Large intestine (tissue), 3 donors: ENCODE results near the gene TANGO2. TPM values are rescaled to one million over a fixed set of nuclear protein-coding genes. Genes with fewer than 3 reads are reported as not detected.

Source experiments
- DNase-seq, 2 donors: peaks; one replicate each; pipeline versions ENCODE4 v3.0.0 to v3.0.0-alpha.2; 2013
- H3K27ac ChIP-seq: one replicate; pipeline ENCODE4 v1.5.1; 2013; ENCODE audit warnings: low read length
- H3K27me3 ChIP-seq: 2 replicates; pipeline ENCODE4 v1.6.1; 2013; ENCODE audit warnings: low read length; ENCODE audit not compliant: control insufficient read depth, insufficient read depth
- H3K36me3 ChIP-seq: 2 replicates; pipeline ENCODE4 v1.6.1; 2013; ENCODE audit warnings: low read length; ENCODE audit not compliant: control insufficient read depth, insufficient read depth
- H3K4me1 ChIP-seq: one replicate; pipeline ENCODE4 v1.6.1; 2013; ENCODE audit warnings: low read length; ENCODE audit not compliant: control insufficient read depth, insufficient read depth
- H3K4me3 ChIP-seq: one replicate; pipeline ENCODE4 v1.5.1; 2013; ENCODE audit warnings: low read length
- H3K9me3 ChIP-seq: one replicate; pipeline ENCODE4 v1.6.1; 2013; ENCODE audit warnings: mild to moderate bottlenecking, low read depth, low read length, moderate library complexity; ENCODE audit not compliant: control insufficient read depth
- WGBS: methylation state at CpG from one replicate; pipeline ENCODE4 v1.1.5; 2013; ENCODE audit warnings: low lambda C conversion rate; ENCODE audit not compliant: insufficient coverage; 5-methylcytosine and 5-hydroxymethylcytosine counted together
- polyA plus RNA-seq: library from polyadenylated mRNA; unstranded; fragments of 120-200 nt; gene quantifications from one replicate; pipeline ENCODE4 v1.2.1, GENCODE V29; 2013

The TANGO2 gene
- polyA plus RNA-seq, 1 donor = 16.5 TPM

DNA sequence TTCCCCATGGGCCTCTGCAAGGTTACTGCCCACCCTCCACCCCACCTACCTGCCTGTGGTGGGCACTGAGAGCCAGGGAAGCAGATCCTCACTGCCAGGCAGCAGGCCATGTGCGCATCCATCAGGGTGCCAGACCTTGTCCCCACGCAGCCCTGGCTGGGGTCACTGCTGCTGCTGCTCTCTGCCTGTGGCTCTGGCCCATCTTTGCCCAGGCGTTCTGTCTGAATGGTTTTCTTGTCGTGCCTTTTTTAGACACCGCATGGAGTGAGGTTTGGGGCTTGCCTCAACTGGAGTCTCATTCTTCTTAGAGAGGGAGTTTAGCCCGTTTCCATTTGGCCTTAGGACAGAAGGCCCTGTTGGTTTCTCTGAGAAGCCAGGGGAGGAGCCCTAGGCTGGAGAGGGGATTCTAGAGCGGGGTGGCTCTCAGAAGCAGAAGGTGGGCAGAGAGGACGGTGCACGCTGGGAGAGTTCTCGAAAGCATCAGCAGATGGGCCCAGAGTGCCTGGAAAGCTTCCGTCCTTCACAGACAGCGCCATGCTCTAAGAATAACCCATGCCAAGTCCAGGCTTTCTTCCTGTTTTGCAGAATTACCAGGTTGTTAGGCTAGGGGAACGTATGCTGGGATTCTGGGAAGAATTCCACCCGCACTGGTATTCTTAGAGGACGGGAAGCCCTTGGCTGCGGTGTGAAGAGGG is 8.1 kb downstream of the TANGO2 start:
- no peaks in the 10 kb centered on the region for H3K27me3 ChIP-seq
- H3K27ac ChIP-seq = no peak overlapping the region
- WGBS = no CpG with 5 or more reads among the region's 16 CpGs
- no peaks in the 10 kb centered on the region for H3K9me3 ChIP-seq
- no peaks in the 10 kb centered on the region for H3K4me1 ChIP-seq
- DNase-seq = no peak
- no peak overlapping the region for H3K4me3 ChIP-seq
- H3K36me3 ChIP-seq = peaks cover 5% of the 10 kb centered on the region

DNA sequence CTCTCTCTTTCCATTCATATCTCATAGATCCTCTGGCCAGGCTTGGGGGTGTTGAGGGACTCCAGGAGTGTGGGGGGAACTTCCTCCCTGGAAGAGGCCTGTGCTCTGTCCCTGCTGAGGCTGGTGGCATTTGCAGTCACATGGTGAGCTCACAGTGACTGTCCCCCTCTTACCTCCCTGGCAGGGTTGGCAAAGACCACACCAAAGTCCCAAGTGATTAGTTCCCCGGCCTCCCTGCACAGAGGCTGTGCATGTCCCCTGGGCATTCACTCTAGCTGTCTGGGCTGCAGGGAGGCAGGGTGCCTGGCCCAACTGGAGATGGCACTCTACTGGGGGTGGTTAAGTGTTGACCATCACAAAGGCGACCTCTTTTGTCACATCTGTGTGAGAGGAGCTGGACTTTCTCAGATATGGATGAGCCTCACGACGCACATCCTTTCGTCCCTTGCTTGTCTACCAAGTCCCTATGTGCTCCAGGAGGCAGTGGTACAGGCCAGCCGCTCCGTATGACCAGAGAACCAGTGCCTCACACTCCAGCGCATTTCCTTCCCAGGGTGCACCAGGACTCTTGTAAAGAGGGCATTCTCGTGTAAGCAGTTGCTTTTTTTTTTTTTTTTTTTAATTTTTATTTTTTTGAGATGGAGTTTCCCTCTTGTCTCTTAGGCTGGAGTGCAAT is 8.8 kb downstream of the TANGO2 start:
- no peaks in the 10 kb centered on the region for H3K27me3 ChIP-seq
- H3K4me3 ChIP-seq = no peak overlapping the region
- H3K27ac ChIP-seq = no peak overlapping the region
- H3K36me3 ChIP-seq = peaks cover 5% of the 10 kb centered on the region
- no peaks in the 10 kb centered on the region for H3K4me1 ChIP-seq
- DNase-seq = no peak
- WGBS = no CpG with 5 or more reads among the region's 9 CpGs
- H3K9me3 ChIP-seq = no peaks in the 10 kb centered on the region

DNA sequence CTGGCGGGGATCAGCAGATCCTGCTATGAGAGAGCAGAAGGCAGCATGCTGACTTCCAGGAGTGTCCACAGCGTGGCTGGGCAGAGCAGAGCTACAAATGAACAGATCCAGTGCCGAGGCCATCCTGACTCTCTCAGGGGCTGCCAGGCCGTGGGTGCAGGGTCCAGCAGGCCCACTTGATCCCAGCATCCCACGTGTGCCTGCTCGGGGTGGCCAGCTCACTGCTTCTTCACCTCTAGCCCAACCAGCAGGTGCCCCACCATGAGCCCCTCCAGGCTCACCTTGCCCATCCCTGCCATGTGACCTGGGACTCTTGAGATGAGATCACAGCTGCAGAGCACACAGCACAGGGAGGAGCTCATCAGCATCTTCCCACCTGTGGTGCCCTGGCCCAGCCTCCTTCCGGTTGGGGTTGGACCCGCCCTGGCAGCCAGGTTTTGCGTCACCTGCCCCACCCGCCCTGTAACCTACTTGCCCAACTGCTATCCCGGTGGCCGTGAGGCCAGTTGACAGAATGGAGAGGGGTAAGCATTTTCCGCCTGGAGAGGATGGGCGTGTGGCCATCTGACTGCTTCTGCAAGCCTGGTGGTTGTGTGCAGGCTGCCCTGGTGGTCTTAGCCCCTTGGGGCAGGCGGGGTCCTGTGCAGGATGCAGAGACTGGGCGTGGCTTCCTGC is 11.0 kb downstream of the TANGO2 start:
- no peak overlapping the region for H3K27ac ChIP-seq
- no CpG with 5 or more reads among the region's 16 CpGs for WGBS
- no peak overlapping the region for H3K4me3 ChIP-seq
- no peaks in the 10 kb centered on the region for H3K27me3 ChIP-seq
- peaks cover 5% of the 10 kb centered on the region for H3K36me3 ChIP-seq
- no peaks in the 10 kb centered on the region for H3K4me1 ChIP-seq
- H3K9me3 ChIP-seq = no peaks in the 10 kb centered on the region
- DNase-seq = no peak

DNA sequence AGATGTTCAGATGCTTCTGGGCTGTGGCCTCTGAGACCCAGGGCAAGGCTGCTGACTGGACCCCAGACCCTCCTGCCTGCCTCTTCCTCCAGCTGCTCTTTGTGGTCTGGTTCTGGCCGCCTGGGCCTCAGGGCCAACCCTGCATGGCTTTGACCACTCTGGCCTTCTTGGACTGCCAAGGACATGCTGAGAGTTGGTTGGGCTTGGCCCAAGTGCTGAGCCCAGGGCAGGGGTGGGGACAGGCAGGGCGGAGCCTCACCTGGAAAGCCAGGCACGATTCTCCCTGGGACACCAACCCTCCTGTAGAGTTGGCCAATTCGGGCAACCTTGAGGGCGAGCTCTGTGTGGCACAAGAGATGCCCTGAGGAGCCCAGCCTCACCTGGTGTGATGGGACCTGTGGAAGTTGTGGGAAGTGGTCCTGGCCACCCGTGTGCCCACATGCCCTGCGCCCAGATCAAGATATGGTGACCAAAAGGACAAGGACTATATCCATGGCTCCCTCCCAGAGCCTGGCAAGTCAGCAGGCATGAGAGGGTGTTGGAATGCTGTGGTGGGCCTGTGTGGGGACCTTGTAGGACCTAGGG is 11.6 kb downstream of the TANGO2 start:
- no peak overlapping the region for H3K27ac ChIP-seq

DNA sequence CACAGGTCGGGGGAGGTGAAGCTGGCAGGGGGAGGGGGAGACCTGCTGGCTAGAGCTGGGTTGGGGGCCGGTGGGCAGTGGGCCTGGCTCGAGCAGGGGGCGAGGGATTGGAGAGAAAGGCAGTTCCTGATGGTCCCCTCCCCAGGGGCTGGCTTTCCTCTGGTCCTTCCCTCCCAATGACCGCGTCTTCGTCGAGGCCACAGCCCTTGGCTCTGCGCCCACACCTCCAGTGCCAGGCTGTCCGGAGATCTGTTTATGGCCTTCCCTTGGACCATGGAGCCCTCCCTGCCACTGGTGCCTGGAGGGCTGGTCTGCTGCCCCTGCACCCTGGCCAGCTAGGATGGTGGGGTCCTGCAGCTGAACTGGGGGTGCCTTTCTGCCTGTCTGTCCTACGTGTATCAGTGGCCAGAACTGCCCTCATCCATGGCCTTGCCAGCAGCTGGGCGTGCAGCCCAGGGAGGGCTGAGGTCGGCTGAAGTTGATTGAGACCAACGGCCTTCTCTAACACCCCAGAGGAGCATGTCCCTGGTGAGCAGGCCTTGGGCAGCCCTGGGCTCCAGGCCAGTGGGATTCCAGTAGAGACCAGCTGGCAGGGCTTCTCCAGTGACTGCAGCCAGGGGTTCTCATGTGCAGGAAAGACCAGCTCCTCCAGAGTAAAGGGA is 12.3 kb downstream of the TANGO2 start:
- Histone ChIP-seq H3K4me1 (no peaks in the 10 kb centered on the region), H3K27me3 (no peaks in the 10 kb centered on the region), H3K4me3 (no peak overlapping the region), H3K27ac (no peak overlapping the region), H3K36me3 (peaks cover 8% of the 10 kb centered on the region), H3K9me3 (no peaks in the 10 kb centered on the region)
- WGBS = no CpG with 5 or more reads among the region's 14 CpGs
- no peak for DNase-seq

More for the DNA sequence above, 11.6 kb downstream of the TANGO2 start:
- H3K36me3 ChIP-seq = peaks cover 7% of the 10 kb centered on the region
- no peak for DNase-seq
- H3K27me3 ChIP-seq = no peaks in the 10 kb centered on the region
- H3K9me3 ChIP-seq = no peaks in the 10 kb centered on the region
- no peaks in the 10 kb centered on the region for H3K4me1 ChIP-seq
- WGBS = no CpG with 5 or more reads among the region's 7 CpGs
- H3K4me3 ChIP-seq = no peak overlapping the region

DNA sequence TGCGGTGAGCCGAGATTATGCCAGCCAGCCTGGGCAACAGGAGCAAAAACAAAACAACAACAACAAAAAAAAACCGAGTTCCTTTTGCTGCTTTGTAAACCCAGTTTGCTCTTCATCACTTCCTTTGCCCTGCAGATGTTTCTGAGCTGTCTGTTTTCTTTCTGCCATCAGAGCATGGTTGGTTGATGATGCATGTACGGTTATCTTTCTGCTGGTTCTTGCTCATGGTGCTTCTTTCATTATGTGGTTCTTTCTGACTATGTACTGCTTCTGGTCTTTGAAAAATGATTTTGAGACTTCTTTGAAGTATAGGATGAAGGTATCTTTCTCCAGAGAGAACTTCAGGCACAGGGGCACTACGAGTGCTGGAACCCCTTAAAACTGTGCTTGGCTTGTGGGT is 13.2 kb downstream of the TANGO2 start:
- Histone ChIP-seq H3K36me3 (peaks cover 10% of the 10 kb centered on the region), H3K4me1 (no peaks in the 10 kb centered on the region), H3K27me3 (no peaks in the 10 kb centered on the region), H3K27ac (no peak overlapping the region), H3K9me3 (no peaks in the 10 kb centered on the region), H3K4me3 (no peak overlapping the region)
- 80% methylated on average over 1 of the region's 5 CpGs for WGBS
- no peak for DNase-seq

DNA sequence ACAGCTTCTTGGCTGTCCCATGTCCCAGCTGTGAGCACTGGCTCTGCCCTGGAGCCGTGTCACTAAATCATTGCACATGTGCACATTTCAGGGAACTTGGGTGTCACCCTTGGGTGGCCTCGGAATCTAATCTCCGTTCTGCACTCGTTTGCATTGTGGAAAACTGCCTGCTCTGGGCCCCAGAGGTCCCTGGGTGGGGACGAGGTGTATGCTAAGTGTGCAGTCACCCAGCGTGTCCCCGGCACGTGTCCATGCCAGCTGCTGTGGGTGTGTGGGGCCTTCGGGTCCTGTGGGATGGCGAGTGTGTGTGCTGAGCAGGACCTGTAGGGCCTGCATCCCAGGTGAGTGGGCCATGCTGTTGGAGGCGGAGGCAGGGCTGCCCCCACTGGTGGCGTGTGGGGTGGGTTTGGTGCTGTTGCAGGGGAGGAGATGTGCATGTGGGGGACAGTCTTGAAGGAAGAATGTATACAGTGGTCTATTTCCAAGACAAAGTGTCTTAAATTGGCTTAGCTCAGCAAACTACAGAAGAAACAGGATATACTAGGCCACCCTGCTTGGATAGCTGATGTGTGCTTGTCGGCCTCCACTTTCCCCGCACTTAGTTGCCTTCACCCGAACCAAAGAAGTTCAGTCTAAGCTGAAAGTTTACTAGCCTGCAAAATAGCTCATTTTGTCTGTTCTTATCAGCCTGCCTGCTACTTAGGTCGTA is 14.6 kb downstream of the TANGO2 start:
- Histone ChIP-seq H3K36me3 (peaks cover 10% of the 10 kb centered on the region), H3K9me3 (no peaks in the 10 kb centered on the region), H3K27me3 (no peaks in the 10 kb centered on the region), H3K4me1 (no peaks in the 10 kb centered on the region), H3K27ac (no peak overlapping the region), H3K4me3 (no peak overlapping the region)
- WGBS = no CpG with 5 or more reads among the region's 16 CpGs
- DNase-seq = no peak

DNA sequence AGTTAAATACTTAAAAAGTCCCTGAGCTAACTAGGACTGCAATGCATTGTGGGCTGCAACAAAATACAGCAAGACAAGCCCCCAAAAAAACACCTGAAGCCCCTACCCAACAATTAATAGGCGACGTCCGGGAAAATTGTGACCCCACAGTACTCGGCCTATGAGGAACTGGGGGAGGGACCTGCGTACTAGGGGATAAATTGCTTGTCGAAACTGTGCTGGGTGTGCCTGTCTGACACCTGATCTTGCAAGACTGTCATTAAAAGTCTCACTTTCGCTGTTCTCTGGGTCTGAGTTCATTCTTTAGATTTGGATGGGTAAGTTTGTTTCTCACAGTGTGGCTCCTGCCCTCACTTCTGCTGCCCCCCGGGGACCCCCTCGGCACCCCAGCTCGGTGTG is 15.2 kb downstream of the TANGO2 start:
- no CpG with 5 or more reads among the region's 10 CpGs for WGBS
- Histone ChIP-seq H3K27ac (no peak overlapping the region), H3K27me3 (no peaks in the 10 kb centered on the region), H3K4me3 (no peak overlapping the region), H3K4me1 (no peaks in the 10 kb centered on the region), H3K36me3 (peaks cover 12% of the 10 kb centered on the region), H3K9me3 (no peaks in the 10 kb centered on the region)
- no peak for DNase-seq

DNA sequence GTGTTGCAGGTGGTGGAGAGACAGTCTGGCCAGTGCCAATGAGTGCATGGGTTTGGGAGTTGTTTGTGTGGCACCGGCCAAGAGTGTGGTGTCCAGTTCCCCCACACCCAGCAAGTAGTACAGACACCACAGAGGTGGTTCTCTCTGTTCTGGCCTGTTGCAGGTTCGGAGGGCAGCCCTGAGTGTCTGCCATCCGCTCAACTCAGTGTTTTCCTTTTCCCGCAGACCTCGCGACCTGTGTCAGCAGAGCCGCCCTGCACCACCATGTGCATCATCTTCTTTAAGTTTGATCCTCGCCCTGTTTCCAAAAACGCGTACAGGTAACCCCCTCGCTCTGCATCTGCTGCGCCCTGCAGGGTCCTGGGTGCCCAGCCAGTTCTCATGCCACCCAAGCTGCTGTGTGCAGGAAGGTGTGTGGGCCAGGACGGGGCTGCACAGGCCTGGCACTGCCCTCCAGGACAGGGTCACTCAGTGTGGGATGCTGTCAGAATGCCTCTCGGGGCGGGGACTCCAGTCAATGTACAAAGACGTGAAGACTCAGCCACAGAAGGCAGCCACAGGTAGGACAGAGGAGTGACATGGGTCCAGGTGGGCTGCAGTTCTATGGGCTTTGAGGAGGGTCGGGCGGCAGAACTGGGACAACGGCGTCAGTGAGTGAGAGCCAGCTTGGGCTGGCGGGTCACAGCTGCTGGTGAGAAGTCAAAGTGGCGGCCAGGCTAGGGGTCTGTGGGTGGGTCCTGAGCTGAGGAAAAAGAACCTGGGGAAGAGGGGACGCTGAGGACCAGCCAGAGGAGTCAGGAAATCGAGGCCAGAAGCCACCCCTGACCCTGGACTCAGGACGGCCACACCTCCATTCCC is 15.9 kb downstream of the TANGO2 start:
- H3K4me3 ChIP-seq = no peak overlapping the region
- no peaks in the 10 kb centered on the region for H3K4me1 ChIP-seq
- no CpG with 5 or more reads among the region's 25 CpGs for WGBS
- peaks cover 12% of the 10 kb centered on the region for H3K36me3 ChIP-seq
- DNase-seq = no peak
- no peak overlapping the region for H3K27ac ChIP-seq
- no peaks in the 10 kb centered on the region for H3K9me3 ChIP-seq
- no peaks in the 10 kb centered on the region for H3K27me3 ChIP-seq
